Prostate gland (tissue), 2 donors: ENCODE data around the gene COL9A2. TPM values are rescaled to one million over a fixed set of nuclear protein-coding genes. Genes with fewer than 3 reads are reported as not detected.

Experiments
- DNase-seq: peaks from one replicate; pipeline ENCODE4 v3.0.0-alpha.2; 2019; ENCODE audit warnings: low spot score
- H3K27ac ChIP-seq, 2 donors: fragments of 200-600 bp; sonication (generic); 2 replicates each; pipeline ENCODE4 v1.5.1; 2017 to 2019
- H3K27me3 ChIP-seq: fragments of 200-600 bp; sonication (generic); replicated peaks from 2 replicates; pipeline ENCODE4 v1.5.1; 2019; ENCODE audit not compliant: insufficient read depth
- H3K36me3 ChIP-seq, 2 donors: fragments of 200-600 bp; sonication (generic); 1 replicate in 1 of 2; 2 replicates in 1 of 2; pipeline versions ENCODE4 v1.5.1 to v1.8.1; 2017 to 2019
- H3K4me1 ChIP-seq: fragments of 200-600 bp; sonication (generic); replicated peaks from 2 replicates; pipeline ENCODE4 v1.5.1; 2019
- H3K4me3 ChIP-seq, 2 donors: fragments of 200-600 bp; sonication (generic); 2 replicates each; pipeline ENCODE4 v1.5.1; 2017 to 2019
- H3K9me3 ChIP-seq: fragments of 200-600 bp; sonication (generic); 2 replicates; pipeline ENCODE4 v1.5.1; 2017
- CTCF ChIP-seq, 4 experiments: fragments of 200-600 bp in 2 of 4; fragments of 450-650 bp in 2 of 4; sonication (generic) in 2 of 4; IDR thresholded peaks; 1 replicate in 3 of 4; 2 replicates in 1 of 4; pipeline ENCODE4 v1.5.1; 2016 to 2019; ENCODE audit warnings: antibody characterized with exemption in 4 of 4, mild to moderate bottlenecking in 2 of 4, moderate library complexity in 2 of 4
- POLR2A ChIP-seq: fragments of 450-650 bp; IDR thresholded peaks from one replicate; pipeline ENCODE4 v1.6.1; 2016; ENCODE audit warnings: antibody characterized with exemption, mild to moderate bottlenecking
- POLR2AphosphoS5 ChIP-seq: sonication (generic); formaldehyde crosslinking; IDR thresholded peaks from one replicate; pipeline ENCODE4 v1.6.1; 2017; ENCODE audit warnings: antibody characterized with exemption
- WGBS: methylation state at CpG from one replicate; pipeline ENCODE4 v1.1.5; 2018; 5-methylcytosine and 5-hydroxymethylcytosine counted together
- intact Hi-C: fragments of 100-400 bp; cut with DNase I; formaldehyde crosslinking; loops from one replicate; pipeline ENCODE4 v1.14.2; 2022
- total RNA-seq, 2 donors: library from RNA; depleted of rRNA; stranded (reverse); fragments of >200 nt; gene quantifications; one replicate each; pipeline ENCODE4 v1.1.0, GENCODE V29; 2016

Gene COL9A2
- total RNA-seq, 2 donors from 2014 or later = 16.1 to 27.6 TPM

GRCh38 chr1:40303051-40303771, 13.9 kb downstream of the COL9A2 start:
- intact Hi-C loops = no loop called here
- H3K4me3 ChIP-seq = no peak overlapping the region
- TF ChIP-seq CTCF (IDR thresholded peaks at IDR 0.05) (no peak), POLR2A (no peak), POLR2AphosphoS5 (no peak)

GRCh38 chr1:40302475-40302874, 14.6 kb downstream of the COL9A2 start:
- no peaks in the 10 kb centered on the region for H3K9me3 ChIP-seq
- TF ChIP-seq POLR2A = no peak
- TF ChIP-seq CTCF (IDR thresholded peaks at IDR 0.05) = no peak
- TF ChIP-seq POLR2AphosphoS5 = no peak
- no peaks in the 10 kb centered on the region for H3K36me3 ChIP-seq
- no peaks in the 10 kb centered on the region for H3K27me3 ChIP-seq
- 91% methylated on average over 13 of the region's 13 CpGs for WGBS
- intact Hi-C loops = no loop called here
- H3K27ac ChIP-seq = no peak overlapping the region
- H3K4me1 ChIP-seq = peaks cover 8% of the 10 kb centered on the region
- no peak for DNase-seq
- H3K4me3 ChIP-seq = no peak overlapping the region

More at GRCh38 chr1:40303051-40303771, 13.9 kb downstream of the COL9A2 start:
- Histone ChIP-seq H3K27ac (no peak overlapping the region), H3K27me3 (no peaks in the 10 kb centered on the region), H3K36me3 (no peaks in the 10 kb centered on the region), H3K9me3 (no peaks in the 10 kb centered on the region), H3K4me1 (peaks cover 8% of the 10 kb centered on the region)
- WGBS = 76% methylated on average over 29 of the region's 38 CpGs
- no peak for DNase-seq

GRCh38 chr1:40301541-40302299, 15.4 kb downstream of the COL9A2 start:
- Histone ChIP-seq H3K27me3 (no peaks in the 10 kb centered on the region), H3K27ac (no peak overlapping the region), H3K4me1 (peaks cover 8% of the 10 kb centered on the region), H3K36me3 (no peaks in the 10 kb centered on the region), H3K4me3 (no peak overlapping the region), H3K9me3 (no peaks in the 10 kb centered on the region)
- no peak for DNase-seq
- intact Hi-C loops = no loop called here
- TF ChIP-seq POLR2A = no peak
- peak; percentile 81 for TF ChIP-seq POLR2AphosphoS5
- 83% methylated on average over 12 of the region's 12 CpGs for WGBS

GRCh38 chr1:40301066-40301465, 16.0 kb downstream of the COL9A2 start:
- Histone ChIP-seq H3K27me3 (no peaks in the 10 kb centered on the region), H3K4me1 (peaks cover 5% of the 10 kb centered on the region), H3K9me3 (no peaks in the 10 kb centered on the region), H3K36me3 (no peaks in the 10 kb centered on the region), H3K4me3 (no peak overlapping the region), H3K27ac (no peak overlapping the region)
- TF ChIP-seq POLR2AphosphoS5 = no peak
- TF ChIP-seq POLR2A = no peak
- no peak for TF ChIP-seq CTCF (IDR thresholded peaks at IDR 0.05)
- 92% methylated on average over 10 of the region's 10 CpGs for WGBS
- DNase-seq = no peak
- intact Hi-C loops = no loop called here

GRCh38 chr1:40300651-40301050, 16.4 kb downstream of the COL9A2 start:
- H3K4me3 ChIP-seq = no peak overlapping the region
- H3K4me1 ChIP-seq = peaks cover under 1% of the 10 kb centered on the region
- no peaks in the 10 kb centered on the region for H3K36me3 ChIP-seq
- no peaks in the 10 kb centered on the region for H3K27me3 ChIP-seq
- no peak for DNase-seq
- H3K27ac ChIP-seq = no peak overlapping the region
- TF ChIP-seq CTCF (IDR thresholded peaks at IDR 0.05) (no peak), POLR2A (no peak), POLR2AphosphoS5 (no peak)
- intact Hi-C loops = no loop called here
- WGBS = 94% methylated on average over 9 of the region's 9 CpGs
- no peaks in the 10 kb centered on the region for H3K9me3 ChIP-seq
